Neuron (in vitro differentiated cells): Measurements from ENCODE around the gene RAF1.
"Not testable (repeated sequence)": the region's sequence is repeated elsewhere in the genome, so short reads cannot be mapped to it uniquely, and the experiment has no call there.

ENCODE experiments used
- H2AFZ ChIP-seq: one replicate; pipeline ENCODE4 v1.6.1; 2013; ENCODE audit warnings: low read depth, mild to moderate bottlenecking, inconsistent platforms, low read length, moderate library complexity
- H3K27me3 ChIP-seq: one replicate; pipeline ENCODE4 v1.6.1; 2013; ENCODE audit warnings: low read length; ENCODE audit not compliant: insufficient read depth
- H3K36me3 ChIP-seq: one replicate; pipeline ENCODE4 v1.6.1; 2013; ENCODE audit warnings: low read length; ENCODE audit not compliant: insufficient read depth
- H3K4me1 ChIP-seq: one replicate; pipeline ENCODE4 v1.6.1; 2013; ENCODE audit warnings: low read length; ENCODE audit not compliant: insufficient read depth
- H3K4me3 ChIP-seq: 2 replicates; pipeline ENCODE4 v1.5.1; 2013; ENCODE audit warnings: mild to moderate bottlenecking, low read length, moderate library complexity
- H3K9me3 ChIP-seq: one replicate; pipeline ENCODE4 v1.6.1; 2013; ENCODE audit warnings: low read length

Gene RAF1

GRCh38 chr3:12692444-12692843 lies 28.5 kb upstream of the RAF1 start:
- Histone ChIP-seq H2AFZ (no peak overlapping the region), H3K9me3 (no peaks in the 10 kb centered on the region)

DNA sequence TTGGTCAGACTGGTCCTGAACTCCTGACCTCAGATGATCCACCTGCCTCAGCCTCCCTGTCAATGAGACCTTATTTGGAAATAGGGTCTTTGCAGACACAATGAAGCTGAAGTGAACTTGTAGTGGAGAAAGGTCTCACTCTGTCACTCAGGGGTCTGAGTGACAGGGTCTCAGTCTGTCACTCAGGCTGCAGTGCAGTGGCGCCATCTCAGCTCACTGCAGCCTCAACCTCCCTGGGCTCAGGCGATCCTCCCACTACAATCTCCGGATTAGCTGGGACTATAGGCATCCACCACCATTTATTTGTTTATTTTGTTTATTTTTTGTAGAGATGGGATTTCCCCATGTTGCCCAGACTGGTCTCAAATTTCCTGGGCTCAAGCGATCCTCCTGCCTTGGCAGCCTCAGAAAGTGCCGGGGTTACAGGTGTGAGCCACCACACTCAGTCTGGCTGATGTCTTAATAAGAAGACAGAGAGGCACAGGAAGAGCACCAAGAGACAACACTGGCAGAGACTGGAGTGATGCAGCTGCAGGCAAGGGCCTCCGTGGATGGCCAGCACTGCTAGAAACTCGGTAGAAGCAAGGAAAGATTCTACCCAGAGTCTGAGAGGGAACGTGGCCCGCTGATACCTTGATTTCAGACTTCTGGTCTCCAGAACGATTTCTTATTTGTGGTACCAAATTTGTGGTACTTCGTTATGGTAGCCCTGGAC lies 26.2 kb upstream of the RAF1 start:
- no peaks in the 10 kb centered on the region for H3K9me3 ChIP-seq
- H2AFZ ChIP-seq = no peak overlapping the region
- H3K4me1 ChIP-seq = no peaks in the 10 kb centered on the region
- H3K4me3 ChIP-seq = no peak overlapping the region
- no peaks in the 10 kb centered on the region for H3K36me3 ChIP-seq
- no peaks in the 10 kb centered on the region for H3K27me3 ChIP-seq

More at GRCh38 chr3:12692444-12692843, 28.5 kb upstream of the RAF1 start:
- no peaks in the 10 kb centered on the region for H3K27me3 ChIP-seq
- no peaks in the 10 kb centered on the region for H3K36me3 ChIP-seq
- H3K4me3 ChIP-seq = no peak overlapping the region
- H3K4me1 ChIP-seq = no peaks in the 10 kb centered on the region

GRCh38 chr3:12687948-12688347 lies 24.0 kb upstream of the RAF1 start:
- Histone ChIP-seq H2AFZ (no peak overlapping the region), H3K27me3 (no peaks in the 10 kb centered on the region), H3K36me3 (no peaks in the 10 kb centered on the region), H3K4me3 (no peak overlapping the region), H3K4me1 (no peaks in the 10 kb centered on the region), H3K9me3 (no peaks in the 10 kb centered on the region)

- H3K36me3 ChIP-seq = no peaks in the 10 kb centered on the region
- no peaks in the 10 kb centered on the region for H3K9me3 ChIP-seq
- no peak overlapping the region for H2AFZ ChIP-seq
- H3K27me3 ChIP-seq = no peaks in the 10 kb centered on the region
- H3K4me1 ChIP-seq = no peaks in the 10 kb centered on the region
- no peak overlapping the region for H3K4me3 ChIP-seq
These were observed 22.2 kb upstream of the RAF1 start for GRCh38 chr3:12686096-12686495.

GRCh38 chr3:12681943-12682390 lies 18.1 kb upstream of the RAF1 start:
- H3K36me3 ChIP-seq = no peaks in the 10 kb centered on the region
- no peaks in the 10 kb centered on the region for H3K9me3 ChIP-seq
- H3K27me3 ChIP-seq = no peaks in the 10 kb centered on the region
- no peak overlapping the region for H2AFZ ChIP-seq
- no peak overlapping the region for H3K4me3 ChIP-seq
- no peaks in the 10 kb centered on the region for H3K4me1 ChIP-seq

- Histone ChIP-seq H3K27me3 (no peaks in the 10 kb centered on the region), H3K4me1 (no peaks in the 10 kb centered on the region), H3K36me3 (no peaks in the 10 kb centered on the region), H3K9me3 (no peaks in the 10 kb centered on the region), H2AFZ (no peak overlapping the region), H3K4me3 (no peak overlapping the region)
These were observed 17.4 kb upstream of the RAF1 start for GRCh38 chr3:12681089-12681942.

- Histone ChIP-seq H2AFZ (no peak overlapping the region), H3K9me3 (peaks cover 2% of the 10 kb centered on the region), H3K4me3 (no peak overlapping the region), H3K4me1 (no peaks in the 10 kb centered on the region), H3K36me3 (no peaks in the 10 kb centered on the region), H3K27me3 (no peaks in the 10 kb centered on the region)
These were observed 15.6 kb upstream of the RAF1 start for GRCh38 chr3:12679468-12679867.

DNA sequence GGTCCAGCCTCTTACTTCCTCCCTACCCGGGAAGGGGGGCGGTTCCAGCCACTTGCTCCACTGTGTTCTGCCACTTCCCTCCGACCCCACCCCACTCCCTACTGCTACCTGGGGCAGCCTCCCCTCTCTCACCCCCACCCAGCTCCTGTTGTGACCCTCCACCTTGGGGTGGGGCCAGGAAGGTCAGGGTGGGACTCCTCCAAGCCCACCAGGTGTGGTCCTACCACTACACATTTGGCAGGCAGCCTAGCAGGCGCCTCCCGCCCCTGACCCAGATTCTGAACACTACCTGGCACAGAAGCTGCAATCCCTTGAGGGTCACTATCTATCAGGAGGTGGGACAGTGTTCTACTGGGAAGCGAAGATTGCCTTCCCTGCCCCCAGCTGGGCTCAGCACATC lies 13.7 kb upstream of the RAF1 start:
- Histone ChIP-seq H3K36me3 (no peaks in the 10 kb centered on the region), H3K4me3 (no peak overlapping the region), H3K4me1 (no peaks in the 10 kb centered on the region), H3K27me3 (no peaks in the 10 kb centered on the region), H3K9me3 (peaks cover 2% of the 10 kb centered on the region), H2AFZ (no peak overlapping the region)

GRCh38 chr3:12675115-12675810 lies 11.3 kb upstream of the RAF1 start:
- Histone ChIP-seq H3K4me3 (no peak overlapping the region), H3K27me3 (no peaks in the 10 kb centered on the region), H3K4me1 (no peaks in the 10 kb centered on the region), H3K9me3 (peaks cover 2% of the 10 kb centered on the region), H3K36me3 (no peaks in the 10 kb centered on the region), H2AFZ (no peak overlapping the region)

- not testable (repeated sequence) for H3K4me1 ChIP-seq, H3K9me3 ChIP-seq, H2AFZ ChIP-seq, H3K4me3 ChIP-seq, H3K27me3 ChIP-seq, H3K36me3 ChIP-seq
These were observed 10.2 kb upstream of the RAF1 start for GRCh38 chr3:12673956-12674736.

GRCh38 chr3:12671120-12671450 lies 7.2 kb upstream of the RAF1 start:
- H3K4me1 ChIP-seq = no peaks in the 10 kb centered on the region
- no peaks in the 10 kb centered on the region for H3K27me3 ChIP-seq
- H3K4me3 ChIP-seq = no peak overlapping the region
- no peak overlapping the region for H2AFZ ChIP-seq
- H3K9me3 ChIP-seq = peaks cover 2% of the 10 kb centered on the region
- no peaks in the 10 kb centered on the region for H3K36me3 ChIP-seq

DNA sequence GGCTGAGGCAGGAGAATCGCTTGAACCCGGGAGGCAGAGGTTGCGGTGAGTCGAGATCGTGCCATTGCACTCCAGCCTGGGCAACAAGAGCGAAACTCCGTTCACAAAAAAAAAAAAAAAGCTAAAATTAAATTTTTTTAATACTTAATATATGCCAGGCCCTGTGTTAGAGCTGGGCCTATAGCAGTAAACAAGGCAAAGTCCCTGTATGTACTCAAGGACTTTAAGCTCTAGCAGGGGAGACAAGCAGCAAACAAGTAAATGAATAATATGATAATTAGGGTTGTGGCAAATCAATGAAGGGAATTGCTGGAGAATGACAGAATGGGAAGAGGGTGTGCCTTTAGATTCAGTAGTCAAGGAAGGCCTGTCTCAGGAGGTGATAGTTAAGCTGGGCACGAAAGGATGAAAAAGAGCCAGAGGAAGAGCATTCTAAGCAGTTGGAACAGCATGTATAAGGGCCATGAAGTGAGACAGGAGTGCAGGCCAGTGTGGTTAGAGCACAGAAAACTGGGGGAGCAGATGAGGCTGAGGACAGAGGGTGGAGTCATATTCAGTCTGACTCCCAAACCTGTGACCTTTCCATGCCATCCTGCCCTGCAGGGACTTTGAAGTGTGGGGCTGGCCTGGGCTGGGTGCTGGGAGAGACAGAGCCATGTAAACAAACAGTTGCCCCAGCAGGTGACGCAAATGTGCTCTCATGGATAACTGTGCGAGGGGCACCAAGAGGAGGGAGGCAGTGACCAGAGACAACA lies 6.6 kb upstream of the RAF1 start:
- Histone ChIP-seq H3K4me1 (no peaks in the 10 kb centered on the region), H2AFZ (no peak overlapping the region)

More for the DNA sequence above, 6.6 kb upstream of the RAF1 start:
- Histone ChIP-seq H3K36me3 (no peaks in the 10 kb centered on the region), H3K27me3 (no peaks in the 10 kb centered on the region), H3K9me3 (peaks cover 2% of the 10 kb centered on the region), H3K4me3 (no peak overlapping the region)
